ENCODE data around the gene FAM13A. TPM values are rescaled to one million over a fixed set of nuclear protein-coding genes. Genes with fewer than 3 reads are reported as not detected.

Gene FAM13A
- total RNA-seq, 1 donor from 2014 or later = 16.7 TPM

GRCh38 chr4:88953400-88953799 lies 103.6 kb downstream of the FAM13A start:
- no peak for DNase-seq (ENCODE audit: low spot score)
- Mint-ChIP-seq H3K27me3 (ENCODE audit: unreplicated experiment) (no peaks in the 10 kb centered on the region), H3K27ac (ENCODE audit: unreplicated experiment) (no peak overlapping the region), H3K36me3 (ENCODE audit: low read depth, unreplicated experiment) (peaks cover 11% of the 10 kb centered on the region), H3K4me3 (ENCODE audit: unreplicated experiment) (no peak overlapping the region), H3K4me1 (ENCODE audit: unreplicated experiment) (peaks cover 21% of the 10 kb centered on the region), H3K9me3 (ENCODE audit: unreplicated experiment) (peaks cover 3% of the 10 kb centered on the region)
- no peak for TF ChIP-seq CTCF (IDR thresholded peaks at IDR 0.05; ENCODE audit: unreplicated experiment)

- DNase-seq (ENCODE audit: low spot score) = no peak
- H3K36me3 Mint-ChIP-seq (ENCODE audit: low read depth, unreplicated experiment) = peaks cover 4% of the 10 kb centered on the region
- no peak overlapping the region for H3K4me3 Mint-ChIP-seq (ENCODE audit: unreplicated experiment)
- no peaks in the 10 kb centered on the region for H3K27me3 Mint-ChIP-seq (ENCODE audit: unreplicated experiment)
- H3K4me1 Mint-ChIP-seq (ENCODE audit: unreplicated experiment) = peaks cover 14% of the 10 kb centered on the region
- TF ChIP-seq CTCF (IDR thresholded peaks at IDR 0.05; ENCODE audit: unreplicated experiment) = no peak
- no peaks in the 10 kb centered on the region for H3K9me3 Mint-ChIP-seq (ENCODE audit: unreplicated experiment)
- H3K27ac Mint-ChIP-seq (ENCODE audit: unreplicated experiment) = no peak overlapping the region
Measured at GRCh38 chr4:88952081-88952480, 104.9 kb downstream of the FAM13A start.

- H3K36me3 Mint-ChIP-seq (ENCODE audit: low read depth, unreplicated experiment) = peaks cover 4% of the 10 kb centered on the region
Measured at GRCh38 chr4:88949605-88950004, 107.4 kb downstream of the FAM13A start.

GRCh38 chr4:88940506-88940905 lies 116.5 kb downstream of the FAM13A start:
- Mint-ChIP-seq H3K36me3 (ENCODE audit: low read depth, unreplicated experiment) (no peaks in the 10 kb centered on the region), H3K9me3 (ENCODE audit: unreplicated experiment) (no peaks in the 10 kb centered on the region), H3K27ac (ENCODE audit: unreplicated experiment) (no peak overlapping the region), H3K4me1 (ENCODE audit: unreplicated experiment) (peaks cover 14% of the 10 kb centered on the region), H3K27me3 (ENCODE audit: unreplicated experiment) (no peaks in the 10 kb centered on the region), H3K4me3 (ENCODE audit: unreplicated experiment) (no peak overlapping the region)
- TF ChIP-seq CTCF (IDR thresholded peaks at IDR 0.05; ENCODE audit: unreplicated experiment) = no peak
- DNase-seq (ENCODE audit: low spot score) = no peak

More at GRCh38 chr4:88949605-88950004, 107.4 kb downstream of the FAM13A start:
- no peak for TF ChIP-seq CTCF (IDR thresholded peaks at IDR 0.05; ENCODE audit: unreplicated experiment)
- DNase-seq (ENCODE audit: low spot score) = no peak
- H3K27me3 Mint-ChIP-seq (ENCODE audit: unreplicated experiment) = no peaks in the 10 kb centered on the region
- H3K27ac Mint-ChIP-seq (ENCODE audit: unreplicated experiment) = no peak overlapping the region
- peaks cover 11% of the 10 kb centered on the region for H3K4me1 Mint-ChIP-seq (ENCODE audit: unreplicated experiment)
- H3K9me3 Mint-ChIP-seq (ENCODE audit: unreplicated experiment) = no peaks in the 10 kb centered on the region
- H3K4me3 Mint-ChIP-seq (ENCODE audit: unreplicated experiment) = no peak overlapping the region

- peaks cover 22% of the 10 kb centered on the region for H3K4me1 Mint-ChIP-seq (ENCODE audit: unreplicated experiment)
- no peak for TF ChIP-seq CTCF (IDR thresholded peaks at IDR 0.05; ENCODE audit: unreplicated experiment)
- no peak for DNase-seq (ENCODE audit: low spot score)
- H3K9me3 Mint-ChIP-seq (ENCODE audit: unreplicated experiment) = no peaks in the 10 kb centered on the region
- no peak overlapping the region for H3K27ac Mint-ChIP-seq (ENCODE audit: unreplicated experiment)
- H3K27me3 Mint-ChIP-seq (ENCODE audit: unreplicated experiment) = no peaks in the 10 kb centered on the region
- no peak overlapping the region for H3K4me3 Mint-ChIP-seq (ENCODE audit: unreplicated experiment)
- H3K36me3 Mint-ChIP-seq (ENCODE audit: low read depth, unreplicated experiment) = no peaks in the 10 kb centered on the region
Measured at GRCh38 chr4:88939697-88940096, 117.3 kb downstream of the FAM13A start.

Measured in endothelial cell (in vitro differentiated cells).